ENCODE results near the gene KIF20A.

Gene KIF20A

DNA sequence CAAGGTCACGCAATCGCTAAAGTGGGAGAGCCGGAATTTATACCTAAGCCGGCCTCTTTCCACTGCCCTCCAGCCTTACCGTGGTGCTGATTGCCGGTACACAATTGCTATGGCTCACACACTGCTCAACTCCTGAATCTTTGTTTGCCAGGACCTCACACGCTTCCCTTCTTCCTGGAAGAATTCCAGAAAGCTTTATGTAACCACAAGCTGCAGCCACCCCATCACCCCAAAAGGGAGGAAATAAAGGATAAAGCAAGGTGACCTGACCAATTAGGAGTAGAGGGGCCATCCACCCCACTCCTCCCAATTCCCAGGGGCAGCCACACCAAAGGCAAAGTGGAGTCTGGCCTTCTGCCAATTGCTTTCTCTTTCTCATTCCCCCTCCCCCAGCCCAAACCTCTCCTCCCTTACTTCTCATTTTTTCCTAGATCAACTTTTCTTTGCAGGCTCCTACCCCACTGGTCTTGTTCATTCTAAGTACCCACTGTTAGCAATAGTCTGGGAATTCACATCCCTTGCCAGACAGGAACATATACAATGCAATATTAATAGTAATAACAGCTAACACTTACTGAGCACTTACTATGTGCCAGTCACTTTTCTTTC is 52.2 kb downstream of the KIF20A start:
- no peak overlapping the region for H3K4me2 ChIP-seq (ENCODE audit: low read length)
- H3K27ac ChIP-seq (ENCODE audit: low read depth, low read length) = no peak overlapping the region
- no peak for TF ChIP-seq CTCF (IDR thresholded peaks at IDR 0.05; ENCODE audit: low read depth, low read length, poor library complexity, severe bottlenecking)
- TF ChIP-seq EZH2phosphoT487 (IDR thresholded peaks at IDR 0.05; ENCODE audit: borderline replicate concordance, low read length) = no peak
- no peaks in the 10 kb centered on the region for H4K20me1 ChIP-seq (ENCODE audit: control insufficient read depth, insufficient read depth, low read depth, low read length)
- peaks cover 2% of the 10 kb centered on the region; the same call in 1 of the 2 replicates for H3K9me3 ChIP-seq (ENCODE audit: control insufficient read depth, insufficient read depth, low read length)
- no peaks in the 10 kb centered on the region for H3F3A ChIP-seq (ENCODE audit: control insufficient read depth, insufficient read depth)
- H3K4me3 ChIP-seq (ENCODE audit: low read length) = no peak overlapping the region
- no peaks in the 10 kb centered on the region for H3K79me2 ChIP-seq (ENCODE audit: control insufficient read depth, low read length)
- peaks cover 11% of the 10 kb centered on the region; the same call in 1 of the 2 replicates for H3K27me3 ChIP-seq (ENCODE audit: control insufficient read depth, low read length)
- no peaks in the 10 kb centered on the region for H3K9me2 ChIP-seq (replicated peaks; ENCODE audit: control insufficient read depth, low read length)
- no peaks in the 10 kb centered on the region for H3K36me3 ChIP-seq (ENCODE audit: control insufficient read depth, low read length)
- H3K4me1 ChIP-seq (ENCODE audit: control insufficient read depth, low read length) = peaks cover 5% of the 10 kb centered on the region

GRCh38 chr5:138233280-138233679 is 54.4 kb downstream of the KIF20A start:
- H3K27me3 ChIP-seq (ENCODE audit: control insufficient read depth, low read length) = peaks cover 11% of the 10 kb centered on the region; the same call in 1 of the 2 replicates
- H3K4me2 ChIP-seq (ENCODE audit: low read length) = no peak overlapping the region
- no peaks in the 10 kb centered on the region for H4K20me1 ChIP-seq (ENCODE audit: control insufficient read depth, insufficient read depth, low read depth, low read length)
- no peak overlapping the region for H3K27ac ChIP-seq (ENCODE audit: low read depth, low read length)
- H3K9me3 ChIP-seq (ENCODE audit: control insufficient read depth, insufficient read depth, low read length) = no peaks in the 10 kb centered on the region
- no peaks in the 10 kb centered on the region for H3F3A ChIP-seq (ENCODE audit: control insufficient read depth, insufficient read depth)
- TF ChIP-seq EZH2phosphoT487 (IDR thresholded peaks at IDR 0.05; ENCODE audit: borderline replicate concordance, low read length) (no peak), CTCF (IDR thresholded peaks at IDR 0.05; ENCODE audit: low read depth, low read length, poor library complexity, severe bottlenecking) (no peak)
- H3K9me2 ChIP-seq (replicated peaks; ENCODE audit: control insufficient read depth, low read length) = no peaks in the 10 kb centered on the region
- no peaks in the 10 kb centered on the region for H3K36me3 ChIP-seq (ENCODE audit: control insufficient read depth, low read length)
- H3K4me3 ChIP-seq (ENCODE audit: low read length) = no peak overlapping the region
- no peaks in the 10 kb centered on the region for H3K79me2 ChIP-seq (ENCODE audit: control insufficient read depth, low read length)
- no peaks in the 10 kb centered on the region for H3K4me1 ChIP-seq (ENCODE audit: control insufficient read depth, low read length)

DNA sequence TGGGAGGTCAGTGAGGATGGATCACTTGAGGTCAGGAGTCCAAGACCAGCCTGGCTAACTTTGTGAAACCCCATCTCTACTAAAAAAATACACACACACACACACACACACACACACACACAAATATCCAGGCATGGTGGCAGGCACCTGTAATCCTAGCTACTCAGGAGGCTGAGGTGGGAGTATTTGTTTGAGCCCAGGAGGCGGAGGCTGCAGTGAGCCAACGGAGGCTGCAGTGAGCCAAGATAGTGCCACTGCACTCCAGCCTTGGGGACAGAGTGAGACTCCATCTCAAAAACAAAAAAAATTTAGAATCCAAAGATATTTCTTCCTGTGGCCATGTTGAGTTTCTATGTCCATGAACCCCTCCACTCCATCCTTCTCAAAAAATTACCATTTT is 55.7 kb downstream of the KIF20A start:
- no peaks in the 10 kb centered on the region for H3K79me2 ChIP-seq (ENCODE audit: control insufficient read depth, low read length)
- no peak overlapping the region for H3K4me2 ChIP-seq (ENCODE audit: low read length)
- peaks cover 19% of the 10 kb centered on the region for H3K27me3 ChIP-seq (ENCODE audit: control insufficient read depth, low read length)
- no peaks in the 10 kb centered on the region for H3F3A ChIP-seq (ENCODE audit: control insufficient read depth, insufficient read depth)
- H3K9me2 ChIP-seq (replicated peaks; ENCODE audit: control insufficient read depth, low read length) = no peaks in the 10 kb centered on the region
- TF ChIP-seq EZH2phosphoT487 (IDR thresholded peaks at IDR 0.05; ENCODE audit: borderline replicate concordance, low read length) (no peak), CTCF (IDR thresholded peaks at IDR 0.05; ENCODE audit: low read depth, low read length, poor library complexity, severe bottlenecking) (no peak)
- H4K20me1 ChIP-seq (ENCODE audit: control insufficient read depth, insufficient read depth, low read depth, low read length) = no peaks in the 10 kb centered on the region
- H3K27ac ChIP-seq (ENCODE audit: low read depth, low read length) = no peak overlapping the region
- H3K9me3 ChIP-seq (ENCODE audit: control insufficient read depth, insufficient read depth, low read length) = no peaks in the 10 kb centered on the region
- H3K36me3 ChIP-seq (ENCODE audit: control insufficient read depth, low read length) = no peaks in the 10 kb centered on the region
- no peak overlapping the region for H3K4me3 ChIP-seq (ENCODE audit: low read length)
- no peaks in the 10 kb centered on the region for H3K4me1 ChIP-seq (ENCODE audit: control insufficient read depth, low read length)

All from DOHH2 (cell line).